ENCODE results near the gene AP2A1. TPM values are rescaled to one million over a fixed set of nuclear protein-coding genes. Genes with fewer than 3 reads are reported as not detected.

Gene AP2A1
- total and polyA plus RNA-seq, 4 donors: 20.1 to 123 (median 57.5) TPM

- no peak for TF ChIP-seq TAF1 (conservative IDR thresholded peaks at IDR 0.05)
Observed at GRCh38 chr19:49779731-49780555, 13.1 kb downstream of the AP2A1 start (continued).

- H3K27ac ChIP-seq (ENCODE audit: low read depth in 1 of 2, low read length in 2 of 2): peak overlapping the region in 1 of 2 donors; percentile 6
- no peak overlapping the region for H3K9ac ChIP-seq (ENCODE audit: low read depth in 1 of 2, low read length in 2 of 2)
- 93% methylated on average over 8 of the region's 8 CpGs for WGBS
- DNase-seq (ENCODE audit: low spot score): no peak
- no peaks in the 10 kb centered on the region for H3K9me3 ChIP-seq (ENCODE audit: control insufficient read depth in 4 of 4, low read length in 3 of 4)
- H3K4me3 ChIP-seq (ENCODE audit: low read depth in 1 of 3, low read length in 3 of 3): no peak overlapping the region
- TF ChIP-seq JUND (IDR thresholded peaks at IDR 0.05) (no peak), ATF3 (IDR thresholded peaks at IDR 0.05) (no peak), SP1 (IDR thresholded peaks at IDR 0.05) (no peak), FOXA2 (IDR thresholded peaks at IDR 0.05) (no peak), ZBTB33 (IDR thresholded peaks at IDR 0.05) (no peak), EGR1 (IDR thresholded peaks at IDR 0.05; ENCODE audit: low read depth in 2 of 2) (no peak), RAD21 (IDR thresholded peaks at IDR 0.05) (no peak), NR2F2 (IDR thresholded peaks at IDR 0.05) (no peak), YY1 (IDR thresholded peaks at IDR 0.05) (no peak), MAX (IDR thresholded peaks at IDR 0.05) (no peak), CTCF (IDR thresholded peaks at IDR 0.05; ENCODE audit: low read depth, low read length, missing input control) (no peak), HNF4G (IDR thresholded peaks at IDR 0.05) (no peak), GABPA (IDR thresholded peaks at IDR 0.05 in 1 of 2, conservative IDR thresholded peaks at IDR 0.05 in 1 of 2) (no peak), FOXA1 (IDR thresholded peaks at IDR 0.05) (no peak), RXRA (IDR thresholded peaks at IDR 0.05) (no peak), REST (IDR thresholded peaks at IDR 0.05) (no peak), HNF4A (conservative IDR thresholded peaks at IDR 0.05) (no peak), TAF1 (conservative IDR thresholded peaks at IDR 0.05) (no peak)
- H3K4me1 ChIP-seq (ENCODE audit: control insufficient read depth in 4 of 4, insufficient read depth in 4 of 4, low read length in 3 of 4): peaks cover 0 to 2% (median 0%) of the 10 kb centered on the region in 4 donors
- H3K27me3 ChIP-seq (ENCODE audit: control insufficient read depth in 4 of 4, insufficient read depth in 4 of 4, low read length in 3 of 4): no peaks in the 10 kb centered on the region
- H3K36me3 ChIP-seq (ENCODE audit: control insufficient read depth in 4 of 4, insufficient read depth in 3 of 4, low read depth in 1 of 4, low read length in 3 of 4): peaks cover 4 to 20% (median 17%) of the 10 kb centered on the region in 4 donors
Observed at GRCh38 chr19:49780861-49781260, 14.1 kb downstream of the AP2A1 start.

All from liver (tissue), 9 donors.